GM18520 (cell line): Measurements from ENCODE around the gene ZNF417.
"Not testable (repeated sequence)": the region's sequence is repeated elsewhere in the genome, so short reads cannot be mapped to it uniquely, and the experiment has no call there.

ENCODE experiments used
- ATAC-seq: cut with Tn5 transposase; IDR thresholded peaks from one replicate; pipeline ENCODE4 v1.9.1; 2021; ENCODE audit not compliant: unreplicated experiment

The ZNF417 gene

DNA sequence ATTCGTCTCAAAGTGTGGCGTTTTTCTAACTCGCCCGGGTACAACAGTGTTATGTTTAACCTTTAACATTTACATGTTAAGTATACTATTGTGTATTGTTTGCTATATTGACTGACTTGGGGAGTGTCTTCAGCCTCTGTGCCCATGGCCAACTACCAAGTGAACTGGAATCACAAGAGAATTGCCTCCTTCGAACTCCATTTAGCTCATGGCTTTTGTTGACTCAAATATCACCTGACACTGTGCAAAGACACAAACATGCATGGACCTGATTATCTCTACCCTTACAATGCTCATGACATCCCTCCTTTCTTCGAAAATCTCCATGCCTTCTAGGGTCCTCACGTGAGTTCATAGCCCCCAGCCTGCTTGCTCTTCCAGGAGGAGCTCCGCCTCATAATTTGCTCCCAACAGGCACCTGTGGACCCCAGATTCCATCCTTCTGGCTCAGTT, 28.3 kb downstream of the ZNF417 start:
- no peak for ATAC-seq

DNA sequence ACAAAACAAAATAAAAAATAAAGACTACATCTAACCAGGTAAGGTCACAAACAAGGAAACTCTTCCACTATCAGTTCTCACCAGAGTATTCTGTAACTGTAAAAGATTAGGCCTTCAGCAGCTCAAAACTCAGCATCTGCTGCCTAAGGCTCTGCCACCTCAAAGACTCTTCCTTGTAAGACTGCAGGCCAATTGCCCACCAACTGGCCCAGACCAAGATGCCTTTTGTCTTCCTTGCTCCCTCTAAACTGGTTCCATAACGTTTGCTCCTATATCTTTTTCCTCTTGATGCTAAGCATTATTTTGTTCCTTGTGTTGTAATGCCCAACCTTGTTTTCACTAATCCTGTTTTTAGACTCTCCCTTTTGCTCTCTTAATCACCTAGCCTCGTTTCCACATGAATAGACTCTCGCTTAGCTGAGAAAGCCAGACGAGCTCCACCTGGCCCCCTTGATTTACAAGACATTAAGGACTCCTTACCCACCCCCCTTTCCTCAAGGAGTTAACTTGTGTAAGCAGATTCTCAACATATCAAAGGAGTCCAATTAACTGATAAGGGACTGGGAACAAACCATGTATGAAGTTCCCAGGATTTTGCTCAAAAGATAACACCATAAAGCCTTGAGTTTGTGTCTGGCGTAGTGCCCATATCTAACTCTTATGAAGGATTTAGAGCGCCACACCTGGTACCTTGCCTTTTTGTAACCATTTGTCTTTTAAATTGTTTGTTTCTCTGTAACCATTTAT, 29.0 kb downstream of the ZNF417 start:
- no peak for ATAC-seq

DNA sequence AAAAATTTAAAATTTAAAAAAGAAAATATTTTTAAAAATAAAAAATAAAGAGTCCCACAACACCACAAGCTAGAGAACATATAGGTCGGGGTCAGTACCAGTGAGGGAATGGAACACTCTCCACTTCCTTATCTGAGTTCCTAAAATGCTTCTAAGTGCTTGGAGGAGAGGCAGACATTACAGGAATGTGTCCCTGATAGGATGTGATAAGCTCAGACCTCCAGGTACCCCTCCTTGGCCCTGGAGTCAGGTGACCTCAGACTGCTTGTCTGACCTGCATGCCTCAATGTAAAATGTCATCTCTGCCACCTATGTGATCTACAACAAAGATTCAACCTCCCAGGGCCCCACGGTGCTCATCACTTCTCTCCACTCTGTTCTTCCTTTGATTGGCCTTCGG, 30.3 kb downstream of the ZNF417 start:
- ATAC-seq: no peak

DNA sequence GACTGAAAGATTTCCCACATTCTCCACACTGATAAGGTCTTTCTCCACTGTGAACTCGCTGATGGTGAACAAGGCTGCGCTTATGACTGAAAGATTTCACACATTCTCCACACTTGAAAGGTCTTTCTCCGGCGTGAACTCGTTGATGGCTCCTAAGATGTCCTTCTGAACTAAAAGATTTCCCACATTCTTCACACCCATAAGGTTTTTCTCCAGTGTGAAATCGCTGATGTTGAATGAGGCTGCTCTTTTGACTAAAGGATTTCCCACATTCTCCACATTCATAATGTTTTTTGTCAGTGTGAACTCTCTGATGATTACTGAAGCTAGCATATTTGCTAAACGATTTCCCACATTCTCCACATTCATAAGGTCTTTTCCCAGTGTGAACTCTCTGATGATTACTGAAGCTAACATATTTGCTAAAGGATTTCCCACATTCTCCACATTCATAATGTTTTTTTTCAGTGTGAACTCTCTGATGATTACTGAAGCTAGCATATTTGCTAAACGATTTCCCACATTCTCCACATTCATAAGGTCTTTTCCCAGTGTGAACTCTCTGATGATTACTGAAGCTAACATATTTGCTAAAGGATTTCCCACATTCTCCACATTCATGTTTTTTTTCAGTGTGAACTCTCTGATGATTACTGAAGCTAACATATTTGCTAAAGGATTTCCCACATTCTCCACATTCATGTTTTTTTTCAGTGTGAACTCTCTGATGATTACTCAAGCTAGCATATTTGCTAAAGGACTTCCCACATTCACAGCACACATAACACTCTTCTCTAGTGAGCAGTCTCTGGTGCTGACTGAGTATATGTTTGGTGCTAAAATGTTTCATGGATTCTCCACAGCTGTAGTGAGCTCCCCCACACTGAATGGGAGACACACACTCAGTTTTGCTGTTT, 42.3 kb downstream of the ZNF417 start:
- not testable (repeated sequence) for ATAC-seq

DNA sequence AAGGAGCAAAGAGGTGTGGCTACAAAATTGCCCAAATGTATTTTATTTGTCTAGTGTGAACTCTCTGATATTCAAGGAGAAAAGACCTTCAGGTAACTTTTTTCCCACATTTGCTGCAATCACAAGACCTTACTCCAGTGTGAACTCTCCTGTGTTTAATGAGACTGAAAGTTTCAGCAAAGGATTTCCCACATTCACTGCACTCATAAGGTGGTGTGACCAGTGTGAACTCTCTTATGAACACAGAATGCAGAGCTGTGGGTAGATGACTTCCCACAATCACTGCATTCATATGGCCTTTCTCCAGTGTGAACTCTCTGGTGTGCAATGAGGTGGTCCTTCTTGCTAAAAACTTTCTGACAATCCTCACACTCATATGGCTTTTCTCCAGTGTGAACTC, 43.9 kb downstream of the ZNF417 start:
- ATAC-seq: no peak

DNA sequence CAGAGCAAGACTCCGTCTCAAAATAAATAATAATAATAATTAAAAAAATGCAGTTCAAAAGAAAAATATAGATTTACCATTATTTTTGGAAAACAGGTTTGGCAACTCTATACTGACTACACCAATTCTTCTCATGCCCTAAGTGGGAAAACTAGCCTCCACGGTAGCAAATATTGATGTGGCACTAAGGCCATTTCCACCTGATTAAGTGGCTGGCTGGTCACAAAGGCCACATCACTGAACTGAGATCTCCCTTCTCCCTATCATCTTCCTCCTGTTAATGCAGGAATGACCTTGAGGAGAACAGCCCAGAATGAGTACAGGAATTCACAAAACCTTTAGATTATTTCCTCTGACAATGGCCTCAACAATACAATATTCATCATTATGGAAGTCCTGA, 46.2 kb downstream of the ZNF417 start:
- ATAC-seq: no peak

DNA sequence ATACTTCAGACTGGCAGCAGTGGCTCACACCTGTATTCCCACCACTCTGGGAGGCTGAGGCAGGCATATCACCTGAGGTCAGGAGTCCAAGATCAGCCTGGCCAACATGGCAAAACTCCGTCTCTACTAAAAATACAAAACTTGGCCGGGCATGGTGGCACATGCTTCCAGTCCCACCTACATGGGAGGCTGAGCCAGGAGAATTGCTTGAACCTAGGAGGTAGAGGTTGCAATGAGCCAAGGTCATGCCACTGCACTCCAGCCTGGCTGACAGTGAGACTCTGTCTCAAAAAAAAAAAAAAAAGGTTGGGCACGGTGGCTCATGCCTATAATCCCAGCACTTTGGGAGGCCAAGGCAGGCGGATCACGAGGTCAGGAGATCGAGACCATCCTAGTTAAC, 46.7 kb downstream of the ZNF417 start:
- ATAC-seq: not testable (repeated sequence)

DNA sequence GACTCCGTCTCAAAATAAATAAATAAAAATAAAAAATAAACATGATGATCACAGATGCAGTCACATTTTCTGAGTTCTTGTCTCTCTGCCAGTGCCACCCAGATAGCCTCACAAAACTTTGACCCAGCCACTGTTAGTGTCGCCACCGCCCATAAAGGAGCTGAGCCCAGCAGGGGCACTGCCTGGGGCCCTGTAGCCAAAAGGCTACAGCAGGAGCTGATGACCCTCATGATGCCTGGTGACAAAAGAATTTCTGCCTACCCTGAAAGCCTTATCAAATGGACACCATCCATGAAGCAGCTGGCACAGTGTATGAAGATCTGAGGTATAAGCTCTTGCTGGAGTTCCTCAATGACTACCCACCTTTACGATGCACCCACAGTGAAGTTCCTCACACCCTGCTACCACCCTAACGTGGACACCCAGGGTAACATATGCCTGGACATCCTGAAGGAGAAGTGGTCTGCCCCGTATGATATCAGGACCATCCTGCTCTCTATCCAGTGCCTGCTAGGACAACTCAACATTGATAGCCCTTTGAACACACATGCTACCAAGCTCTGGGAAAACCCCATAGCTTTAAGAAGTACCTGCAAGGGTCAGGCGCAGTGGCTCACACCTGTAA, 48.4 kb downstream of the ZNF417 start:
- ATAC-seq: no peak
